ENCODE data around the gene APMAP.

APMAP gene

DNA sequence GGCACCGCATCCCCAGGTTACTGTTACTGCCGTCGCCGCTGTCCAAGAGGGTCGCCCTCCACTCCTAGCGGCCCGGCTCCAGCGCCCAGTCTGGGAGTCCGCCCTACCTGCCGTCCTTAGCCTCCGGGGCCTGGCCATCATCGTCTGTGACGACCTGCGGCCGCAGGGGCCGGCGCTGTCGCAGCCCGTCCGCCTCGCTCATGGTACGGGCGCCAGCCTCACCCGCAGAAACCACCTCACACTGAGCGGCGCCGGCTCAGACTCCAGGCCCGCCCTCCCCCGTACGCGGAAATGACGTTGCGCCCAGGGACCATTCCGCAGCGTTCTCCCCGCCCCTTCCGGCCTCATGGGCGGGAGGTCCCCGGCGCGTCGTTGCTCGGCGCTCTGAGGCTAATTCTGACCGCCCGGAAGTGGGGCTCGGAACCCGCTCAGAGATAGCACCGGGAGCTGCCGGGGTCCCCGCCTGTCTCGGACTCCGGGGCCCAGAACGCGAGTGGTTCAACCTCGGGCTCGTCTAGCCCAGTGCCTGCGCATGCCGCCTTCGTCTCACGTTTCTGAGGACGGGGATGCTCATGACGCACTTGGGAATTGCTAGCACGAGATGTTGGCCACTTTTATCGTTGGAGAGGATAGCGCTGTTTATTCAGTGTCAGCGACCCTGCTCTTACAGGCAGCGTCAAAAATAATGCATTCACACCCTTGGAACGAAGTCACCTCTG is at the start of gene APMAP:
APMAP (minus strand) TSS at position 265 of the 719 bp plus-strand sequence; CDS start at position 202, 63 bp downstream.
- DNase-seq (ENCODE audit: low read depth): peak; percentile 95

DNA sequence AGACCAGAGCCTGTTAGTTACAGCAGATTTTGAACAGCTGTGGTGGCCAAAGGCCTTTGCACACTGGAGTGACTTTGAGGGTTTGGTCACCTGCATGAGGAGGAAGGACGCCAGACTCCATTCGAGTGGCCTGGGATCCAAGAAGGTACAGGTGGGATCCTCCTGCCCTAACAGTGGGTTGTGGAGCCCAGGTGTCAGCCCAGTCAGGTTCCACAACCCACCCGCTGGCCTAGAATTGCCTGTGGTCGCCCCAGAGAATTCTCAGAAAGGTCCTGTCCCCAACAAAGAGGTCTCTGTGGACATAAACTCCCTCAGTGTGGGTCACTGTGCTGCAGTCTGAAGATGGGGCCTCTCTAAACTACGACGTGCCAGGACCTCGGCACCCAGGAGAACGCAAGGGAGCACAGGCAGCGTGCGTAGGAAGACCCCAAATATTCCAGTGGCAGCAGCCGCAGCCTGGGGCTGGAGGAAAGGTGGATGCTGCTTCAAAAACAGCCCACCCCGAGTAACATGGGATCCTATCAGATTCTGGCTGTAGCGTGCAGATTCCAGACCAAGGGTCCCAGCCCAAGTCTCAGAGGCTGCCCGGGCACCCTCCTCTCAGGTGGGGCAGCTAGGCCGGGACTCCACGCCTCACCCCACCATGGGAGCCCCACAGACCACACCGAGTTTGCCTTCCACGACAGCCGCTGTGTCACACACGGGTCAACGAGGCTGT is 49.4 kb upstream of the APMAP start:
- no peak for DNase-seq (ENCODE audit: low read depth)

- no peak for DNase-seq (ENCODE audit: low read depth)
Observed at GRCh38 chr20:25040438-25040831, 47.9 kb upstream of the APMAP start.

- no peak for DNase-seq (ENCODE audit: low read depth)
Observed at GRCh38 chr20:25039697-25040437, 47.3 kb upstream of the APMAP start.

DNA sequence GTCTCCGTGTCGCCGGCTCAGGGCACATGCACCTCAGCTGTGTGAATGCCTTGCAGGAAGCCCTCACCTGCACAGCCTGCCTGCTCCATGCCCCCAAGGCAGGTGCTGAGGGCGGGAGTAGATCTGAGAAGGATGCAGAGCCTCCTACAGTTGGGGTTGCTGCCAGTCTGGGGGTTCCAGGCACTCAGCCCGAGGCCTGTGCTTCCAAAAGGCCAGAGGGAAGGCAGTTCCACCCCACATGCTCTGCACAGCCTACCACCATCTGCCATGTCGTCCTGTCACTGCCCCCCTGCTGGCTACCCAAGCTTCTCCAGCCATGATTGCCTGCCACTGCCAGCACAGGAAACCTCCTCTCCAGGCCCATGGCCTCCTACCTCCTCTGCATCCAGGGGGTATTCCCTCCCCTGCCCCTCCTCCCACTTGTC is 46.1 kb upstream of the APMAP start:
- no peak for DNase-seq (ENCODE audit: low read depth)

- DNase-seq (ENCODE audit: low read depth): no peak
Observed at GRCh38 chr20:25038103-25038410, 45.5 kb upstream of the APMAP start.

DNA sequence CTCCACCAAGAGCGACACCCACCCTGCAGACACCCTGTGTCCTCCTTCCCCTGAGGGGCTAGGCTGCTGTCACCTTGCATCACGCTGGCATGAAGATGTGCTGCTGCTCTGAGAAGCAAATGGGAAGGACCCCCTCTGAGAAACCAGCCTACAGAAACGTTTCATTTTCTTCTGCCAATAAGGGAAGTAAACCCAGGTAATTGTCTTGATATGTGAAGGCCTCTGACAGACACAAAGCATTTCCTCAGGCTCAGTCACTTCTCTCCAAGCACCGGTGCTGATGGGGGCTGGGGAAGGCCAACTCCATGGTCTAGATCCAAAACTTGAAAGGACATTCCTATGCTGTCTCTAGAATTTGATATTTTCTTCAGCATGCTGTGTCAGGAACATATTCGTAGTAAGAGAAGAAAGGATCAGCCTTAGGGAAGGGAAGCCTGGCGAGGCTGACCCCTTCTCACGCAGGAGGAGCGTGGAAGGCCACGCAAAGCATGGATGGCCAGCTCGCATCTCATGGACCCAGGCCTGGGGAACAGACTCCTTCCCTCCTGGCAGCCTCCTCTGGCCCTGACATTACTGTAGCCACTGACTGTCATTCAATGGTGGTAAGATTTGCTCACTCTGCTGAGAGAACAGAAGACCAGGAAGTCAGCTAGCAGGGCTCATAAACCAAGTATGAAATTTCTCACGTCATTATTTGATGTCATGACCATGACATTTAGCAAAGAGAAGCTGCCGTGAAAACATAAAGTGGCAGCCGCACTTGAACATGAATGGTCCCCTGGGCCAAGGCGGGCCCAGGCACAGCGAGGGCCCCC is 44.9 kb upstream of the APMAP start:
- DNase-seq (ENCODE audit: low read depth): no peak

DNA sequence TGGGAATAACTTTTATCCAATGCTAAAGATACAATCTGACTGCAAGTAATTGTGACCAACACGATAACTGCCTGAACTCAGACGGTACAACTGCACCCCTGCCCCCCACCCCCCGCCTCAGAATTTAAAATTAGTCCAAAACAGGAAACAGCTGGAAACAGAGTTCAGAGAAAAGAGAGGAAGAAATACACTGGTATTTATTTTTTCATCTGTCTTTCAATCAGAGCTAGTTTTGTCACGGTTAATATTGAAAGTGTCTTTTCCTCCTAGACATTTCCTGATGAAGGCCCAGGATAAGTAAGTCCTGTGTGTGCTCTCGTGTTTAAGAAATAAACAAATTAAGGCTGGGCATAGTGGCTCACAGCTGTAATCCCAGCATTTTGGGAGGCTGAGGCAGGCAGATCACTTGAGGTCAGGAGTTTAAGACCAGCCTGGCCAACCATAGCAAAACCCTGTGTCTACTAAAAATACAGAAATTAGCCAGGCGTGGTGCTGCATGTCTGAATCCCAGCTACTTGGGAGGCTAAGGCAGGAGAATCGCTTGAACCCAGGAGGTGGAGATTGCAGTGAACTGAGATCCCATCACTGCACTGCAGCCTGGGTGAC is 43.9 kb upstream of the APMAP start:
- DNase-seq (ENCODE audit: low read depth): no peak

- DNase-seq (ENCODE audit: low read depth): no peak
Observed at GRCh38 chr20:25035921-25036320, 43.4 kb upstream of the APMAP start.

- DNase-seq (ENCODE audit: low read depth): no peak
Observed at GRCh38 chr20:25033924-25034300, 41.4 kb upstream of the APMAP start.

DNA sequence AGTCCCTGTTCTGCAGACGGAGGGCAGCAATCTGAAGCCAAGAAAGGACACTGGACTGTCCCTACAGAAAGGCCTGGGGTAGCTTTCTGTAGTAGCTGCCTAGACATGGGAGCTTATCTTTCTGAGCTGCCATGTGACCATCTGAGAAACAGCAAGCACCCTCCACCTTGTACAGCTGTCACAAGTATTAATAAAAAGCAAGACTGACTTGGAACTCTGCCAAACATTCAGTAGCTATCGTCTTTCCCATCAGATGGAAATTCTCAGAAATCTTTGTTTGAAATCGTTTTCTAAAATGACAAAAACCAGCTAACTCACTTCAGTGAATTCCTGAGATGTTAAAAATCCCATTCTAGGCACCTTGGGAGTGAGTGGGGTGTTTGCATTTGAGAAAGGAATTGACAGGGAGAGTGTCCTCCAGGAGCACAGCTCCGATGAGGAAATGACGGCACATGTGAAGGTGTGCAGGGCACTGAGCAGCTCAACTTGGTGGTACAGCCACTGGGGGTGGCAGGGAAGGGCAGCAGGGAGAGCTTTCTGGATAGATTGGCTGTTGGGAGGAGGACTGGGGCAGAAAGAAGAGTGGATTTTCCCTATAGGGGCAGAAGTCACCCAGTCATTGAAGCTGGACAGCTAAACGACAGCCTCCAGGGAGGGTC is 40.8 kb upstream of the APMAP start:
- DNase-seq (ENCODE audit: low read depth): no peak

DNA sequence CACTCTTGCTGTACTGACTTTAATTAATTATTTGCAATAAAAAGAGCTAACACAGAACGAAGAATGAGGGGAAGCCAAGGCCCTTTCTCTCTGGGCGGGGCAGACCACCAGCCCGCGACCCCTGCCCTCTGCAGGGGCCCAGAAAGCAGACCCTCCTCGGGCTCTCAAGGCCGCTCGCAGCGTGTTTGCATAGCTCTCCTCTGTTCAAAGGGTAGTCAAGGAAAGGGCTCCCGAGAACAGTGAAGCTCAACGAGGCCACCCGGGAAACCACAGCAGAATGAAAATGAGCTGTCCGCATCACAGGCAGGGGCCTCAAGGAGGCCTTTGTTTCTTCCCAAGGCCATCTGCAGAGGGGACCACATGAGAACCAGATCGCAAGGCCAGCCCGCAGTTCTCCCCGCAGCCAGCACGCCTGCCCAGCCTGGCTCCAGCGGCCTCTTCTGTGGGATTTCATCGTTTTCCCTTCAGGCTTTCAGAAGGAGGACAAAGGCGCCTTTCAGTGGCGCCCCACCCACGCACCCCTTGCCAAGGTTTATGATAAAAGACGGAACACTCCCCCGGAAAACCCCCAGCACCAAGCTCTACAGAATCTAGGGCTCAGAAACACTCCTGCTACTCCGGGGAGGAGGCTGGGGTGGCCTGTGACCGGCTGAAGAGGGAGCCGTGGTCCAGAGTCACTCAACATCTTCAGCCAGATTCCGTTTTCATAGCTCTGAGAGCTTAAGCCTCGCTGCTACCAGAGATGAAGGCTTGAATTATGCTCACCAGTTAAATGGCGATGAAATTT is 40.1 kb upstream of the APMAP start:
- no peak for DNase-seq (ENCODE audit: low read depth)

DNA sequence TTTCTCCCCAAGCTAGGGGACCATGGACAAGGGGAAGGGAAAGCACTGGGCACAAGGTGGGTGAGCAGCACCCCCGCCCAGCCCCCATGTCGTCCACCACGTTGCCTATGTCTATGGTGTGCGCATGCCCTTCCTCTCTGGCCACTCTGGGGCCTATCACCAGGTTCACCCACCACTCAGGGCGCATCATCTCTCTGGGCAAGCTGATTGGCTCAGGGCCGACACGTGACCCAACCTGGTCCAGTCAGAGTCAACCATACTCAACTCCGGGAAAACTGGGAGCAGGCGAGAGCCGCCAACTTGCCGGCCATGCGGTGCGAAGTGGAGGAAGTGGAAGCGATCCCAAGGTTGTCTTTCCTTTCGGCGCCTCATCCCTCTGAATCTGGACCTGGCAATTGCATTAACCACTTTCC is 39.5 kb upstream of the APMAP start:
- DNase-seq (ENCODE audit: low read depth): no peak

DNA sequence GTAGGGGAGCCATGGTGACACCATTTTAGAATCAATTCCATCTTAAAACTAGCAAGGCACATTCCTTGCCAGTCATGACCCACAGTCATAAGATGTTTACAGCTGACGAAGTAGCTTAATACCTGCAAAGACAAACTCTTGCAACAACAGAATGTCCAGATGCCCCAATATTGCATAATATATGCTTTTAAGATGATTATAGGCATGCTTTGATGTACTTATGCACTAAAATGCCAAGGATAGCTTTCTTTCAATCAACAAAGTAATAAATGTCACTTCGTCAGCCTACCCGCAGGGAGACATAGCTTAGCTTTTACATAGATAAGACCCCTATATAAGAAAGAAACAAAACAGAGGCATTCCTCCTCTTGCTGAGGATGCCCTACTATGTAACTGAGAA is 38.7 kb upstream of the APMAP start:
- no peak for DNase-seq (ENCODE audit: low read depth)

GRCh38 chr20:25030649-25031207 is 38.2 kb upstream of the APMAP start:
- no peak for DNase-seq (ENCODE audit: low read depth)

DNA sequence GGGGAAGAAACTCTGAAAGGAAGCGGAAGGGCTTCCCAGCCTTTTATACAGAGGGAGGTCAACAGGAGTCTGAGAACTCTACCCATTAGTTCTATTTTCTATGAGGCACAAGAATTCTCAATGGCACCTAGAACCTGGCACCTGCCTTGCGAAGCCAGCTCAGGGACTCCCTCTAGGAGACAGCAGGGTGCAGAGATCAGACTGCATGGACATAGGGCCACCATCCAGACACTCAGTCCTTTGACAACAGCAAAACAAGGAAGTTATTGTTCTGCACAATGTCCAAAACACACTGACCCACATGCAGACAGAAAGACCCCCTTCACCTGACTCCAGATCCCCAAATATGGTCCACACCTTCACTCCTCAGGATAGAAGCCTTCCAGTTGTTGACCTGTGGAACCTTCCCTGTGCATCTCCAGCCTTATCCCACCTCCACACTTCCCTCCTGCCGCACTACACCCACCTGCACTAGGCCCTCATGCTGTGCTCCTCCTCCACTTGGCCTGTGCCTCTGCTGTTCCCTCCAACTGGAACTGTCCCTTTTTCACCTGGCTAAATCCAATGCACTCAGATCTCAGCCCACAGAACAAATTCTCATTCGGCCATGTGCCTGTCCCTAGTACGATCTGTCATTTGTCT is 37.6 kb upstream of the APMAP start:
- no peak for DNase-seq (ENCODE audit: low read depth)

GRCh38 chr20:25025986-25026605 is 33.5 kb upstream of the APMAP start:
- no peak for DNase-seq (ENCODE audit: low read depth)

DNA sequence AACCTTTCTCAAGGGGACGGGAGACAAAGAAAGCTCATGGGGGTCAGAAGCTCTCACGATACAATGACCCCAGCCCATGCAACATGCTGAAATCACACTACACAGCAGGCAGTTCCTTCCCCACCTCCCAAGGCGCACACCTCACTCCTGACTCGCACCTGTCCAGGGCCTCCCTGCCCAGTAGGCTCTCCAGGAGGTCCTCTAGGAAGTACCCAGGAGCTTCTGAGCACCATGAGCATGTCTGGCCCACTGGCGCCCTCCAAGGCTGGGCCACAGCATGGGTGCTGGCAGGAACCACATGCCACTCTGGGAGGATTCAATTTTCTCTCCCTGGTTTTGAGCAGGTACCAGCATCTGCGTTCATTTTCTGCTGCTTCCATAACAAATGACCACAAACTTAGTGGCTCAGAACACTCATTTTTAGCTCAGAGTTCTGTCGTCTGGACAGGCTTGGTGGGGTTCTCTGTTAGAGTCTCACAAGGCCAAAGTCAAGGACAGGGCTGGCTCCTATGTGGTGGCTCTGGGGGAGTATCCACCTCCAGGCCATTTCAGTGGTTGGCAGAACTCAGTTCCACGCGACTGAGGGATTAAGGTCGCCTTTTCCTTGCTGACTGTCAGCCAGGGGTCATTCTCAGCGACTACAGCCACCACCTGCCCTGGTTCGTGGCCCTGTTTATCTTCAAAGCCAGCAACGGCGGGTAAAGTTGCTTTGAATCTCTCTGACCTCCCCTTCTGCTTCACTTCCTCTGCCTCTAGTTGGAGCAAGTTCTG is 32.7 kb upstream of the APMAP start:
- DNase-seq (ENCODE audit: low read depth): no peak

Data from stimulated activated CD8-positive, alpha-beta memory T cell treated with anti-CD3 and anti-CD28 coated beads, Interleukin-15, amount 100 ng/mL, for 24 hours (primary cell).